Stimulated activated CD8-positive, alpha-beta memory T cell treated with anti-CD3 and anti-CD28 coated beads, Interleukin-15, amount 100 ng/mL, for 48 hours (primary cell): ENCODE measurements around the gene GINM1.

ENCODE experiments used
- DNase-seq, 2 donors: peaks; one replicate each; pipeline ENCODE4 v3.0.0-alpha.2; 2020; ENCODE audit warnings: low read depth in 2 of 2

Gene GINM1

GRCh38 chr6:149593408-149593807 lies 27.2 kb downstream of the GINM1 start:
- DNase-seq: no peak

- DNase-seq: no peak
Observed at GRCh38 chr6:149600508-149600907, 34.3 kb downstream of the GINM1 start.

- DNase-seq: no peak
Observed at GRCh38 chr6:149608381-149608982, 42.3 kb downstream of the GINM1 start.

GRCh38 chr6:149614337-149614736 lies 48.2 kb downstream of the GINM1 start:
- DNase-seq: no peak

- DNase-seq: no peak
Observed at GRCh38 chr6:149615805-149616204, 49.6 kb downstream of the GINM1 start.

GRCh38 chr6:149627672-149628071 lies 61.5 kb downstream of the GINM1 start:
- no peak for DNase-seq

- no peak for DNase-seq
Observed at GRCh38 chr6:149628875-149629510, 62.8 kb downstream of the GINM1 start.

- no peak for DNase-seq
Observed at GRCh38 chr6:149634315-149634714, 68.1 kb downstream of the GINM1 start.

- DNase-seq: no peak
Observed at GRCh38 chr6:149636124-149636523, 69.9 kb downstream of the GINM1 start.
